Activated CD8-positive, alpha-beta T cell treated with anti-CD3 and anti-CD28 coated beads for 36 hours (primary cell): Measurements from ENCODE around the gene COL19A1. TPM values are rescaled to one million over a fixed set of nuclear protein-coding genes. Genes with fewer than 3 reads are reported as not detected.

Source experiments
- ATAC-seq: fragments of 200-7000 bp; cut with Tn5 transposase; one replicate; pipeline ENCODE4 v1.10.0; 2021; ENCODE audit warnings: mild to moderate bottlenecking, moderate library complexity
- CTCF ChIA-PET: fragments of 350-600 bp; sonication (Branson Sonifier 250); formaldehyde crosslinking; loops from one replicate; lab custom pipeline; 2021; ENCODE audit warnings: antibody characterized with exemption; lab: Charles Lee
- POLR2A ChIA-PET: fragments of 350-600 bp; sonication (Branson Sonifier 250); formaldehyde crosslinking; loops from one replicate; lab custom pipeline; 2021; ENCODE audit warnings: antibody characterized with exemption; lab: Charles Lee
- DNase-seq: peaks from one replicate; pipeline ENCODE4 v3.0.0-alpha.2; 2020
- H3K27ac Mint-ChIP-seq: one replicate; pipeline ENCODE4 v1.8.0; 2021; ENCODE audit warnings: mild to moderate bottlenecking, mixed read lengths
- H3K27me3 Mint-ChIP-seq: one replicate; pipeline ENCODE4 v1.8.0; 2021; ENCODE audit warnings: mixed read lengths
- H3K36me3 Mint-ChIP-seq: one replicate; pipeline ENCODE4 v1.8.0; 2021; ENCODE audit warnings: low read depth, mixed read lengths
- H3K4me1 Mint-ChIP-seq: one replicate; pipeline ENCODE4 v1.8.0; 2021; ENCODE audit warnings: low read depth, mixed read lengths
- H3K4me3 Mint-ChIP-seq: one replicate; pipeline ENCODE4 v1.8.0; 2021; ENCODE audit warnings: mild to moderate bottlenecking, moderate library complexity, mixed read lengths
- H3K9me3 Mint-ChIP-seq: one replicate; pipeline ENCODE4 v1.8.0; 2021; ENCODE audit warnings: mixed read lengths
- intact Hi-C: fragments of 100-400 bp; cut with micrococcal nuclease; formaldehyde crosslinking; loops from one replicate; pipeline ENCODE4 v1.10.0; 2022
- total RNA-seq, 2 experiments: library from RNA; stranded (reverse); gene quantifications; one replicate each; pipeline ENCODE4 v1.2.3, GENCODE V29; 2021
- TF ChIP-seq, protein P1 (sequence below): fragments of 200-600 bp; IDR thresholded peaks from one replicate; pipeline ENCODE4 v1.8.0; 2022; ENCODE audit warnings: antibody characterized with exemption, mild to moderate bottlenecking

COL19A1 gene
- total RNA-seq, 2 experiments from 2014 or later = 0.14 TPM; not detected in 1

DNA sequence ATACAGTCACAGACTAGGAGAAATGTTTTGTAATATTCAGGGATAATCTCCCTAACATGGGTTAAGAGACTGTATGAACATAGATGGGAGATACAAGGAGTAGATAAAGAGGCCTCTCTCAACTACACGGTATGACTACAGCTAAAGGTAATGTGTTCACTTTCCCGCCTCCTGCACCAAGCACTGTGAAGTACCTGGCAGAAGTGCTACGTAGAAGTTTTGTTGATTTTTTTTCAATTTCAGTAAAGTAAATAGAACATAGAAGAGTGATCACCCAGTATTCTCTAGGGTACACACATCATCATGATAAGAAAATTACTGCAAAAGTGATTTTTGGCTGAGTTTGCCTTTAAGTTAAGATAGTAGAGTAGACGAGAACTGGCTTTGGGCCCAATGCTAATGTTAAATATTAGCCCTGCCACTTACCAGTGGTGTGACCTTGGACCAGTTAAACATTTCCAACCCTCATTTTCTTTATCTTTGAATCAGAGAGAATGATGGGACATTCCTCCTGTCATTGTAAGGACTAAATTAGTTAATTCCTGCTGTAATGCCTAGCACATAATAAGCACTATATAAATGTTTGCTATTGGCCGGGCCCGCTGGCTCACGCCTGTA is 253.0 kb downstream of the COL19A1 start:
- intact Hi-C loops = loop anchor here (10.0 kb wide), 1 partner anchor 1485 kb away; the partner anchor contains the start of gene ADGRB3
- no peaks in the 10 kb centered on the region for H3K36me3 Mint-ChIP-seq
- no peak overlapping the region for H3K4me3 Mint-ChIP-seq
- ChIA-PET CTCF (no interaction called here), POLR2A (no interaction called here)
- H3K27me3 Mint-ChIP-seq = peaks cover 2% of the 10 kb centered on the region
- no peaks in the 10 kb centered on the region for H3K4me1 Mint-ChIP-seq
- no peaks in the 10 kb centered on the region for H3K9me3 Mint-ChIP-seq
- TF ChIP-seq, protein P1, sequence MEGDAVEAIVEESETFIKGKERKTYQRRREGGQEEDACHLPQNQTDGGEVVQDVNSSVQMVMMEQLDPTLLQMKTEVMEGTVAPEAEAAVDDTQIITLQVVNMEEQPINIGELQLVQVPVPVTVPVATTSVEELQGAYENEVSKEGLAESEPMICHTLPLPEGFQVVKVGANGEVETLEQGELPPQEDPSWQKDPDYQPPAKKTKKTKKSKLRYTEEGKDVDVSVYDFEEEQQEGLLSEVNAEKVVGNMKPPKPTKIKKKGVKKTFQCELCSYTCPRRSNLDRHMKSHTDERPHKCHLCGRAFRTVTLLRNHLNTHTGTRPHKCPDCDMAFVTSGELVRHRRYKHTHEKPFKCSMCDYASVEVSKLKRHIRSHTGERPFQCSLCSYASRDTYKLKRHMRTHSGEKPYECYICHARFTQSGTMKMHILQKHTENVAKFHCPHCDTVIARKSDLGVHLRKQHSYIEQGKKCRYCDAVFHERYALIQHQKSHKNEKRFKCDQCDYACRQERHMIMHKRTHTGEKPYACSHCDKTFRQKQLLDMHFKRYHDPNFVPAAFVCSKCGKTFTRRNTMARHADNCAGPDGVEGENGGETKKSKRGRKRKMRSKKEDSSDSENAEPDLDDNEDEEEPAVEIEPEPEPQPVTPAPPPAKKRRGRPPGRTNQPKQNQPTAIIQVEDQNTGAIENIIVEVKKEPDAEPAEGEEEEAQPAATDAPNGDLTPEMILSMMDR = no peak
- H3K27ac Mint-ChIP-seq = no peak overlapping the region
- DNase-seq = no peak
- ATAC-seq = no peak

DNA sequence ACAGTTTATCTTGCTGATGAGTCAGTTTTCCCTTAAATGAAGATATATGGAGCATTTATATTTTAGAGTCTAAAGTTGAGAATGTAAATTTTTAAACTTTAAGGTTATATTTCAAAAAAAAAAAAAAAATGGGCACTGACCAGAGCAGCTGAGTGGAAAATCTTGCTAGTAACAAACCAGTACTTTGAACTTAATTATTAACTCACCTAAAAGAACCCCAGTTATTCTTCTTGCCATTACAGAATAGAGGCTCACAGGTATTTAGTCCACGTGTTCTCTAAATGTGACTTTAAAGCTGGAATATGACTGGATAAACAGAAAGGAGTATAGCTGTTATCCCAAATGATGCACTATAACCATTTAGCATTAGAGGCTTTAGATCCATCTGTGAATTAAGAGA is 258.1 kb downstream of the COL19A1 start:
- no peaks in the 10 kb centered on the region for H3K9me3 Mint-ChIP-seq
- no peaks in the 10 kb centered on the region for H3K4me1 Mint-ChIP-seq
- no peak for DNase-seq
- no peak for ATAC-seq
- H3K27ac Mint-ChIP-seq = no peak overlapping the region
- TF ChIP-seq, protein P1 = no peak
- intact Hi-C loops = no loop called here
- H3K4me3 Mint-ChIP-seq = no peak overlapping the region
- H3K36me3 Mint-ChIP-seq = no peaks in the 10 kb centered on the region
- H3K27me3 Mint-ChIP-seq = no peaks in the 10 kb centered on the region
- ChIA-PET CTCF (interaction anchor here (0.7 kb wide), 1 partner anchor 39 kb away, joined by 3 read pairs; no protein-coding TSS in a partner anchor), POLR2A (no interaction called here)

DNA sequence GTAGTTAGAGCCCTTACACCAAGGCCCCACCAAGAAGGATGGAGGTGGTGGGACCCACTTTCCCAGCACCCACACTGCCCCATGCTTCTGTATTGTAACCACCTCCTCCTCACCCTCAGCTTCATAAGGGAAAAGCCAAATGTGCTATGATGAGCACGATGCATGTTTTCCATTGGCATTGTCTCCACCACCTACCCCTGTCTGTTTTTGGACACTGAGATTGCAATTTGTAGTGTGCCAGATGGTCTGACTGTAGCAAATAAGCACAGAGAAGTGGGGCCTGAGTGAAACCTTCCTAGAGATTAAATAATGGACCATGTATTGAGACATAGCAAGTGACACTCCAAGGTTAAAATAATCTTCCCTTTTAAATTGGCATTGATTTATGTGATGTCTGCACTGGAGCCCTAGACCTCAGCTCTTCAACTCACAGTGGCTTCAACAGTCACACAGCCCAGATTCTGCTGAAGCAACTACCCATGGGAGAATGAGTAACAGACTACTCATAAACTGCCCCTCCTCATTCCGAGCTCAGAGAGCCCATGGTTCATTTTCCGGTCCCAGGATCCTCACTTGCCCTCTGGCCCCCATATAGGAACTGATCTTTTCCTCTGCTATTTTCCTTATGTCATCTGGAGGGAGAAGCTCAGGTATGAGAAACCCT is 258.7 kb downstream of the COL19A1 start:
- DNase-seq = no peak
- POLR2A ChIA-PET = no interaction called here
- Mint-ChIP-seq H3K36me3 (no peaks in the 10 kb centered on the region), H3K27ac (no peak overlapping the region), H3K4me3 (no peak overlapping the region), H3K9me3 (no peaks in the 10 kb centered on the region), H3K27me3 (no peaks in the 10 kb centered on the region), H3K4me1 (no peaks in the 10 kb centered on the region)
- no peak for ATAC-seq
- intact Hi-C loops = no loop called here
- CTCF ChIA-PET = interaction anchor here (1.6 kb wide), 1 partner anchor 18 kb away, joined by 5 read pairs; no protein-coding TSS in a partner anchor
- TF ChIP-seq, protein P1 = no peak

DNA sequence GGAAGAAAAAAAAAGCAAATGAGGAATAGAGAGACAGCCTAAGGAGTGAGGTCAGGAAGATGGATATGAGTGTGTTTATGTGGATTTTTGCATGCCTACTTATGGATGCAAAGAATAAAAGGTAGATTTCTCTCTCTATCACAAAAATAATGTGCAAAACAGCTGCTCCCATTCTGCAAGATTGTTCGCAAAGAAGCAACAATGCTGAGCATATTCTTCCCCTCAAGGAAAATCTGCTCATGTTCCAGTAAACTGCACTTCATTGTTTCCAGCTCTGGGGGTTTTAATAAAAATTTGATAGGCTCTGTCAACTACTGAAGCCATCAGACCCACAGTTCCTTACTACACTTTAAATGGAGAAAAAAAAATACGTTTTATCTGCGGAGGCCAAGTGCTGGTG is 259.2 kb downstream of the COL19A1 start:
- POLR2A ChIA-PET = no interaction called here
- no peak for DNase-seq
- CTCF ChIA-PET = interaction anchor here (1.6 kb wide), 1 partner anchor 19 kb away, joined by 5 read pairs; no protein-coding TSS in a partner anchor
- TF ChIP-seq, protein P1 = no peak
- Mint-ChIP-seq H3K36me3 (no peaks in the 10 kb centered on the region), H3K4me1 (no peaks in the 10 kb centered on the region), H3K27ac (no peak overlapping the region), H3K9me3 (no peaks in the 10 kb centered on the region), H3K4me3 (no peak overlapping the region), H3K27me3 (no peaks in the 10 kb centered on the region)
- intact Hi-C loops = no loop called here
- no peak for ATAC-seq

DNA sequence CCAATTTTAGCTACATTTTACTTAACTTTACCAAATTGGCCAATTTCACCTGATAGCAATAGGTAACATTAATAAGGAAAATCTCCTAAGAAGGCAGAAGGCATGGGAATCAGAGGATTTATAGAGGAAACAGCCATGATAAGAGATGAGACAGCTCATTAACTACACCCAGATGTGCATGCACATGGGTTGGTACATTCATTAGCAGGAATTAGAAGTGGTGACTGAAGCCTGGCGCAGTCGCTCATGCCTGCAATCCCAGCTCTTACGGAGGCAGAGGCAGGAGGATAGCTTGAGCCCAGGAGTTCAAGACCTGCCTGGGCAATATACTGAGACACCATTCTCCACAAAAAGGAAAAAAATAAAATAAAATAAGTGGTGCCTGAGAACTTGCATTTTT is 263.0 kb downstream of the COL19A1 start:
- Mint-ChIP-seq H3K4me1 (no peaks in the 10 kb centered on the region), H3K36me3 (no peaks in the 10 kb centered on the region), H3K4me3 (no peak overlapping the region), H3K27me3 (no peaks in the 10 kb centered on the region), H3K27ac (no peak overlapping the region), H3K9me3 (no peaks in the 10 kb centered on the region)
- TF ChIP-seq, protein P1 = no peak
- DNase-seq = no peak
- POLR2A ChIA-PET = interaction anchor here (0.6 kb wide), 1 partner anchor 464 kb away, joined by 3 read pairs; no protein-coding TSS in a partner anchor
- intact Hi-C loops = no loop called here
- no peak for ATAC-seq
- CTCF ChIA-PET = no interaction called here
